Esophagus squamous epithelium (tissue), 4 donors: ENCODE results near the gene C2CD4D.

Experiments
- CTCF ChIP-seq, 6 experiments: fragments of 450-650 bp in 4 of 6; fragments of 200-600 bp in 2 of 6; sonication (generic) in 2 of 6; IDR thresholded peaks; one replicate each; pipeline ENCODE4 v1.5.1; 2016 to 2019; ENCODE audit warnings: antibody characterized with exemption in 6 of 6, mild to moderate bottlenecking in 4 of 6, moderate library complexity in 4 of 6
- POLR2A ChIP-seq, 4 donors: fragments of 450-650 bp; IDR thresholded peaks; one replicate each; pipeline ENCODE4 v1.6.1; 2017; ENCODE audit warnings: antibody characterized with exemption in 4 of 4, mild to moderate bottlenecking in 4 of 4, moderate library complexity in 3 of 4

GRCh38 chr1:151875419-151876097, 35.9 kb upstream of the C2CD4D start:
- TF ChIP-seq POLR2A (IDR thresholded peaks at IDR 0.05) (no peak), CTCF (IDR thresholded peaks at IDR 0.05) (no peak)
